Urinary bladder (tissue), 4 donors: ENCODE data around the gene APOL3. TPM values are rescaled to one million over a fixed set of nuclear protein-coding genes. Genes with fewer than 3 reads are reported as not detected.
"Not testable (repeated sequence)": the region's sequence is repeated elsewhere in the genome, so short reads cannot be mapped to it uniquely, and the experiment has no call there.

Experiments used
- DNase-seq: peaks from one replicate; pipeline ENCODE4 v3.0.0-alpha.2; 2015; ENCODE audit errors: extremely low spot score
- H3K27ac ChIP-seq: one replicate; pipeline ENCODE4 v1.5.1; 2013; ENCODE audit warnings: low read depth, mild to moderate bottlenecking, moderate library complexity
- H3K36me3 ChIP-seq: one replicate; pipeline ENCODE4 v1.6.1; 2013; ENCODE audit warnings: mild to moderate bottlenecking, moderate library complexity; ENCODE audit not compliant: insufficient read depth
- H3K4me1 ChIP-seq: one replicate; pipeline ENCODE4 v1.6.1; 2013; ENCODE audit warnings: mild to moderate bottlenecking, moderate library complexity; ENCODE audit not compliant: insufficient read depth
- H3K4me3 ChIP-seq: one replicate; pipeline ENCODE4 v1.5.1; 2013; ENCODE audit warnings: low read depth, low read length
- WGBS: extraction: QIAGEN DNeasy Blood & Tissue Kit; methylation state at CpG from one replicate; pipeline ENCODE4 v1.1.7; 2013; 5-methylcytosine and 5-hydroxymethylcytosine counted together
- polyA plus RNA-seq: library from polyadenylated mRNA; stranded (reverse); fragments of 200-250 nt; gene quantifications from one replicate; pipeline ENCODE4 v1.2.3, GENCODE V29; 2013
- total RNA-seq: library from RNA; depleted of rRNA; stranded (reverse); fragments of >200 nt; gene quantifications from one replicate; pipeline ENCODE4 v1.2.3, GENCODE V29; 2014
- donor health status: healthy with polysubstance abuse.
- donor health status: healthy.

APOL3 gene
- total and polyA plus RNA-seq, 2 donors, result 25.4 to 42.6 TPM

- H3K4me1 ChIP-seq, result peaks cover 1% of the 10 kb centered on the region
- H3K4me3 ChIP-seq, result no peak overlapping the region
- WGBS, result 63% methylated on average over 5 of the region's 5 CpGs
- H3K36me3 ChIP-seq, result no peaks in the 10 kb centered on the region
- no peak overlapping the region for H3K27ac ChIP-seq
- DNase-seq, result no peak
Observed at GRCh38 chr22:36104988-36105387, 55.6 kb downstream of the APOL3 start.

DNA sequence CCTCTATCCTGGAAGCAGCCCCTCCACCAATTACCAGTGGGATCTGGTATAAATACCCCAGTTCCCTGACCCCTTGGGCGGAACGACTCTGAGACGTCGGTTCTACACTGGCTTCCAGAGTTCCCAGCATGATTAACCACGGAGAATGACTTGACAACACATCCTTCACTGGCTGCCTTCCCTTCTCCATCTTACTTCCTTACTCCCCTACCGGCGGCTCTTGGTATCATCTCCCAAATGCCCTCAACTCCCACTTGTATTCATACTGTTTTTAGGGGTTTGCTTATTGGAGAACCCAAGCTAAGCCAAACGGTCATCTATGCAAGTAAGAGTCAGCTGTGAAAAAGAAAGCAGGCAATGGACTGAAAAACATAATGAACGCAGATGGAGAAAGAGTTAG lies 56.1 kb downstream of the APOL3 start:
- no peak for DNase-seq
- Histone ChIP-seq H3K4me3 (no peak overlapping the region), H3K4me1 (peaks cover 1% of the 10 kb centered on the region), H3K27ac (no peak overlapping the region), H3K36me3 (no peaks in the 10 kb centered on the region)
- 70% methylated on average over 9 of the region's 9 CpGs for WGBS

DNA sequence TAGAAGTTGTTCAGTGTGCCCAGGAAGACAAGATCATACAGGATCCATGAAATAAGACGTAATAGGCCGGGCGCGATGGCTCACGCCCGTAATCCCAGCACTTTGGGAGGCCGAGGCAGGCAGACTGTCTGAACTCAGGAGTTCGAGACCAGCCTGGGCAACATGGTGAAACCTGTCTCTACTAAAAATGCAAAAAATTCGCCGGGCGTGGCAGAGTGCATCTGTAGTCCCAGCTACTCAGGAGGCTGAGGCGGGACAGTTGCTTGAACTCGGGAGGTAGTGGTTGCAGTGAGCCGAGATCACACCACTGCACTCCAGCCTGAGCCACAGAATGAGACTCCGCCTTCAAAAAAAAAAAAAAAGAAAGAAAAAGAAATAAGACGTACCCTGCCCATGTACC lies 56.7 kb downstream of the APOL3 start:
- Histone ChIP-seq H3K36me3 (no peaks in the 10 kb centered on the region), H3K4me3 (no peak overlapping the region), H3K4me1 (peaks cover 1% of the 10 kb centered on the region), H3K27ac (no peak overlapping the region)
- WGBS, result 93% methylated on average over 16 of the region's 16 CpGs
- DNase-seq, result no peak

DNA sequence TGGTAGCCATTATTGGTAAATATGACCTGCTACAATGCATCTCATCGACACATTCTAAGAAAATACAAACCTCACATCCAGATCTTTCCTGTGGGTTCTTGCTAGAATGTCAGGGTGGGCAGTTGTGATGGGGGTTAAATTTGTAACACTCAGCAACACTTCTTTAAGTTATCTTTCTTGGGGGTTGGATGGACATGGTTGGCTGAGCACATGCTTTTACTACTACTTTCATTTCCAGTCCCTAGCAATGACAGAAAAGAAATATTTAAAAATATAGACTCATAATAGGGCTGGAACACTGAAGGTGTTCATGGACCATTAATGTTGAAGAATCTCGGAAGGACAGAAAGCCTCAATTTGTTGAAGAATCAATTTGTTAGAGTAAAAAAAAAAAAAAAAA lies 57.6 kb downstream of the APOL3 start:
- Histone ChIP-seq H3K27ac (no peak overlapping the region), H3K36me3 (no peaks in the 10 kb centered on the region), H3K4me1 (peaks cover 1% of the 10 kb centered on the region), H3K4me3 (no peak overlapping the region)
- DNase-seq, result no peak
- WGBS, result 90% methylated on average over 2 of the region's 2 CpGs

DNA sequence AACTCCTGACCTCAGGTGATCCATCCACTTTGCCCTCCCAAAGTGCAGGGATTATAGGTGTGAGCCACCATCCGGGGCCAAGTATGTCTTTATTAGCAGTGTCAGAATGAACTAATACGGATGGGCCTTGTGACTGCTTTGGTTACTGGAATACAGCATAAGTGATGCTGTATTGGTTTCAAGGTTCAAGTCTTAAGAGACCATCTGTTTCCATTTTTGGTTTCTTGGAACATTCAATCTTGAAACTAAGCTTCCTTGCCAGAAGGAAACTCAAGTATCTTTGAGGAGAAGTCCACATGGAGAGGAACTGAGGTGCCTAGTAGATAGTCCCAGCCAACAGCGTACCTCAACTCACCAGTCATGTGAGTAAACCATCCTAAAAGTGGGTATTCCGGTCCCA lies 58.8 kb downstream of the APOL3 start:
- no peak overlapping the region for H3K4me3 ChIP-seq
- 96% methylated on average over 4 of the region's 4 CpGs for WGBS
- peaks cover 1% of the 10 kb centered on the region for H3K4me1 ChIP-seq
- H3K36me3 ChIP-seq, result no peaks in the 10 kb centered on the region
- no peak overlapping the region for H3K27ac ChIP-seq
- no peak for DNase-seq

DNA sequence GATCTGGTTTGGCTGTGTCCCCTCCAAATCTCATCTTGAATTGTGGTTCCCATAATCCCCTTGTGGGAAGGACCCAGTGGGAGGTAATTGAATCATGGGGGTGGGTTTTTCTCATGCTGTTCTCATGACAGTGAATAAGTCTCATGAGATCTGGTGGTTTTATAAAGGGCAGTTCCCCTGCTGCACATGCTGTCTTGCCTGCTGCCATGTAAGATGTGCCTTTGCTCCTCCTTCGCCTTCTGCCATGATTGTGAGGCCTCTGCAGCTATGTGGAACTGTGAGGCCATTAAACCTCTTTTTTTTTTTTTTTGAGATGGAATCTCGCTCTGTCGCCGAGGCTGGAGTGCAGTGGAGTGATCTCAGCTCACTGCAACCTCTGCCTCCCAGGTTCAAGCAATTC lies 59.6 kb downstream of the APOL3 start:
- WGBS, result 95% methylated on average over 4 of the region's 4 CpGs
- not testable (repeated sequence) for H3K36me3 ChIP-seq, H3K27ac ChIP-seq, DNase-seq, H3K4me1 ChIP-seq, H3K4me3 ChIP-seq

DNA sequence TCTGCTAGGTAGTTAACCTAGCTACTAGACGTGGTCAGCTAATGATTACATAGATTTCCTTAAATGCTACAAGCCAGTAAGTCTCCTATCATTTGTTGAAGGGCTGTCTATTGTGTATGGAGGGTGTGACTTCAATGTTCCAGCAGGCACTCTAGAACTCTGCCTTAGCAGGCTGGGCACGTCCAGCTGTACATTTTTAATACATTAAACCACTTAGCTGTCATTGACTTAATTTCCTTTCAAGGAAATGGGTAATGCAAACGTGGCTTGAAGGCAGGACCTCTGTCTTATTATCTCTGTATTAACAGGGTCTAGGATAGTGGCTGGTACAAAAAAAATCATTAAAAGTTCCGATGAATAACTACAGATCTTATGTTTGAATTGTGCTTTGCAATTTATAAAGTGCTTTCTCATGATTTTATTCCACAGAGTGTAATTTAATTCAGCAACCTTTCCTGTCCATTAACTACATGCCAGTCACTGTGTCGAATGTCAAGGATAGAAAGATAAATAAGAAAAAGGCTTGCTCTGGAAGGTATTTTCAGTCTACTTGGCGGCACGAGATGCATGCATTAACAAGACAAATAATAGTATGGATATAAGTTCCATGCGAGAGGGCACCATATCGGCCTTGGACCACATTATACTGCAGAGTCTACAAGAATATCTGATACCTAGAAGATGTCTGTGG lies 60.3 kb downstream of the APOL3 start:
- Histone ChIP-seq H3K4me3 (no peak overlapping the region), H3K4me1 (peaks cover 1% of the 10 kb centered on the region), H3K36me3 (no peaks in the 10 kb centered on the region), H3K27ac (no peak overlapping the region)
- no peak for DNase-seq
- 74% methylated on average over 9 of the region's 9 CpGs for WGBS

DNA sequence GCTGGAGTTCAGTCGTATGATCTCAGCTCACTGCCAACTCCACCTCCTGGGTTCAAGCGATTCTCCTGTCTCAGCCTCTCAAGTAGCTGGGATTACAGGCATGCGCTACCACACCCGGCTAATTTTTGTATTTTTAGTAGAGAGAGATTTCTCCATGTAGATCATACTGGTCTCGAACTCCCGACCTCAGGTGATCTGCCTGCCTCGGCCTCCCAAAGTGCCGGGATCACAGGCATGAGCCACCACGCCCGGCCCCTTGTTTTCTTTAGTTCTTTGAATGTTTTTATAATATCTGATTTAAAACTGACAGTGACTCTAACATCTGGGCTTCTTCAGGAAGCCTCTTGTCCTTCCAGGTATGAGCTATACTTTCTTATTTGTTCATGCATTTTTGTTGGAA lies 61.0 kb downstream of the APOL3 start:
- H3K4me1 ChIP-seq, H3K36me3 ChIP-seq, H3K27ac ChIP-seq, DNase-seq, H3K4me3 ChIP-seq: not testable (repeated sequence)
- WGBS, result 87% methylated on average over 10 of the region's 10 CpGs

GRCh38 chr22:36097880-36098279 lies 62.7 kb downstream of the APOL3 start:
- DNase-seq, result no peak
- no peak overlapping the region for H3K4me3 ChIP-seq
- H3K4me1 ChIP-seq, result peaks cover 1% of the 10 kb centered on the region
- H3K27ac ChIP-seq, result no peak overlapping the region
- no peaks in the 10 kb centered on the region for H3K36me3 ChIP-seq
- WGBS, result 90% methylated on average over 8 of the region's 8 CpGs

DNA sequence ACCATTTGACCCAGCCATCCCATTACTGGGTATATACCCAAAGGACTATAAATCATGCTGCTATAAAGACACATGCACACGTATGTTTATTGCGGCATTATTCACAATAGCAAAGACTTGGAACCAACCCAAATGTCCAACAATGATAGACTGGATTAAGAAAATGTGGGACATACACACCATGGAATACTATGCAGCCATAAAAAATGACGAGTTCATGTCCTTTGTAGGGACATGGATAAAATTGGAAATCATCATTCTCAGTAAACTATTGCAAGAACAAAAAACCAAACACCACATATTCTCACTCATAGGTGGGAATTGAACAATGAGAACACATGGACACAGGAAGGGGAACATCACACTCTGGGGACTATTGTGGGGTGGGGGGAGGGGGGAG lies 69.8 kb downstream of the APOL3 start:
- H3K36me3 ChIP-seq, H3K4me1 ChIP-seq, H3K4me3 ChIP-seq, DNase-seq, H3K27ac ChIP-seq: not testable (repeated sequence)
- 80% methylated on average over 1 of the region's 3 CpGs for WGBS

Other genes starting within 250 kb of the APOL3 start
- 278 TPM for gene RBFOX2, start 131.9 kb downstream of the APOL3 start, total RNA-seq
- 86.5 TPM for gene RBFOX2, start 131.9 kb downstream of the APOL3 start, polyA plus RNA-seq
- 33.9 TPM for gene APOL4, start 41.1 kb upstream of the APOL3 start, total RNA-seq
- gene APOL4, start 41.1 kb upstream of the APOL3 start, polyA plus RNA-seq, result 12.4 TPM
- 35.5 TPM for gene APOL2, start 78.8 kb upstream of the APOL3 start, total RNA-seq
- gene APOL2, start 78.8 kb upstream of the APOL3 start, polyA plus RNA-seq, result 46.1 TPM
- 22.9 TPM for gene APOL1, start 92.4 kb upstream of the APOL3 start, total RNA-seq
- 71.5 TPM for gene APOL1, start 92.4 kb upstream of the APOL3 start, polyA plus RNA-seq
- 150 TPM for gene MYH9, start 227.2 kb upstream of the APOL3 start, total RNA-seq
- 258 TPM for gene MYH9, start 227.2 kb upstream of the APOL3 start, polyA plus RNA-seq